Mucosa of descending colon (tissue), 3 donors: ENCODE results near the gene NEDD9. TPM values are rescaled to one million over a fixed set of nuclear protein-coding genes. Genes with fewer than 3 reads are reported as not detected.

Source experiments
- ATAC-seq: fragments of 200-7000 bp; cut with Tn5 transposase; one replicate; pipeline ENCODE4 v1.9.1; 2020; ENCODE audit warnings: mild to moderate bottlenecking, moderate library complexity
- DNase-seq, 3 donors: peaks; one replicate each; pipeline ENCODE4 v3.0.0-alpha.2; 2020
- H3K36me3 ChIP-seq: fragments of 200-600 bp; one replicate; pipeline ENCODE4 v1.8.0; 2021; ENCODE audit warnings: low read depth, mild to moderate bottlenecking
- H3K4me1 ChIP-seq: fragments of 200-600 bp; one replicate; pipeline ENCODE4 v1.8.0; 2021; ENCODE audit warnings: low read depth, mild to moderate bottlenecking
- H3K4me3 ChIP-seq: fragments of 200-600 bp; one replicate; pipeline ENCODE4 v1.8.0; 2021; ENCODE audit warnings: mild to moderate bottlenecking
- H3K9me3 ChIP-seq: fragments of 200-600 bp; one replicate; pipeline ENCODE4 v1.8.0; 2021; ENCODE audit warnings: mild to moderate bottlenecking
- CTCF ChIP-seq: fragments of 200-600 bp; IDR thresholded peaks from one replicate; pipeline ENCODE4 v1.8.0; 2022; ENCODE audit warnings: antibody characterized with exemption, mild to moderate bottlenecking
- intact Hi-C, 2 donors: fragments of 100-400 bp; cut with DNase I in 1 of 2; cut with micrococcal nuclease in 1 of 2; formaldehyde crosslinking; loops; one replicate each; pipeline versions ENCODE4 v1.11.0 to v1.11.1; 2022; cut with DNase I, micrococcal nuclease
- total RNA-seq, 3 donors: library from RNA; stranded (reverse); fragmentation: NEBNext Ultra II Directional in 2 of 3; extraction: Animal tissue kit (Norgen Biotek cat#: 25700) in 2 of 3; gene quantifications; one replicate each; pipeline versions ENCODE4 v1.2.1 to v1.2.4, GENCODE V29; 2021 to 2023
- donor health status: DM: no; HTN: no; CAD: no; lungs with moderate emphysema.
- donor health status: DM: no; HTN: no; CAD: no.
- donor health status: DM: no; HTN: yes; CAD: no.

The NEDD9 gene
- total RNA-seq, 3 donors from 2014 or later: 41.4 to 66.6 (median 62.1) TPM

- Histone ChIP-seq H3K4me1 (peaks cover 16% of the 10 kb centered on the region), H3K36me3 (no peaks in the 10 kb centered on the region), H3K4me3 (peak overlapping the region; percentile 58), H3K9me3 (no peaks in the 10 kb centered on the region)
- TF ChIP-seq CTCF: no peak
- intact Hi-C loops: no loop called here
- no peak for DNase-seq
- peak; percentile 58 for ATAC-seq
These were observed 790 bp downstream of the NEDD9 start for GRCh38 chr6:11231564-11232192.

GRCh38 chr6:11231108-11231463 is 1.4 kb downstream of the NEDD9 start:
- Histone ChIP-seq H3K36me3 (no peaks in the 10 kb centered on the region), H3K4me3 (peak overlapping the region; percentile 12), H3K4me1 (peaks cover 15% of the 10 kb centered on the region), H3K9me3 (no peaks in the 10 kb centered on the region)
- DNase-seq: no peak
- ATAC-seq: no peak
- intact Hi-C loops: no loop called here
- no peak for TF ChIP-seq CTCF

- DNase-seq (peak in 1 of 3 donors; percentile 59), ATAC-seq (peak; percentile 6)
- H3K4me1 ChIP-seq: peaks cover 15% of the 10 kb centered on the region
- TF ChIP-seq CTCF: no peak
- H3K36me3 ChIP-seq: no peaks in the 10 kb centered on the region
- no peaks in the 10 kb centered on the region for H3K9me3 ChIP-seq
- H3K4me3 ChIP-seq: peak overlapping the region; percentile 12
- intact Hi-C loops: no loop called here
These were observed 2.0 kb downstream of the NEDD9 start for GRCh38 chr6:11230158-11231107.

- DNase-seq (no peak), ATAC-seq (no peak)
- Histone ChIP-seq H3K36me3 (no peaks in the 10 kb centered on the region), H3K4me3 (no peak overlapping the region), H3K9me3 (no peaks in the 10 kb centered on the region), H3K4me1 (peaks cover 22% of the 10 kb centered on the region)
- intact Hi-C loops: no loop called here
- no peak for TF ChIP-seq CTCF
These were observed 2.8 kb downstream of the NEDD9 start for GRCh38 chr6:11229655-11230046.

GRCh38 chr6:11228935-11229654 is 3.4 kb downstream of the NEDD9 start:
- intact Hi-C loops: no loop called here
- DNase-seq: no peak
- Histone ChIP-seq H3K4me1 (peaks cover 28% of the 10 kb centered on the region), H3K9me3 (no peaks in the 10 kb centered on the region), H3K36me3 (no peaks in the 10 kb centered on the region), H3K4me3 (no peak overlapping the region)
- ATAC-seq: no peak
- TF ChIP-seq CTCF: no peak
